ENCODE data around the gene MMP14.
A peak's percentile ranks its signal among the peaks of the same experiment; 100 is the strongest.
"Not testable (repeated sequence)": the region's sequence is repeated elsewhere in the genome, so short reads cannot be mapped to it uniquely, and the experiment has no call there.

MMP14 gene

GRCh38 chr14:22836301-22837113 is at the start of gene MMP14:
MMP14 (plus strand) TSS chr14:22836585; CDS start chr14:22836818, 233 bp downstream.
- DNase-seq (ENCODE audit: low read depth, low spot score) = peak; percentile 72

DNA sequence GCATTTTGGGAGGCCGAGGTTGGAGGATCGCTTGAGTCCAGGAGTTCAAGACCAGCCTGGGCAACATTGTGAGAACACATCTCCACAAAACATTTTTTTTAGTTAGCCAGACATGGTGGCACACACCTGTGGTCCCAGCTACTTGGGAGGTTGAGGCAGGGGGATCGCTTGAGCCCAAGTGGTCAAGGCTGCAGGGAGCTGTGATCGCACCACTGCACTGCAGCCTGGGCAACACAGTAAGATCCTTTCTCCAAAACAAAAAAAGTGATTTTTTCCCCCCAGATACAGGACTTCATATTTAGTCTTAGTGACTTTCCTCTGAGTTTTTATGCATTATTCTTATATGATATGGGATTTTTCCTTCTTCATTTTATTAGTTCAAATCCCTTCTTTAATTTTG is 49.7 kb upstream of the MMP14 start:
- DNase-seq (ENCODE audit: low read depth, low spot score) = no peak

DNA sequence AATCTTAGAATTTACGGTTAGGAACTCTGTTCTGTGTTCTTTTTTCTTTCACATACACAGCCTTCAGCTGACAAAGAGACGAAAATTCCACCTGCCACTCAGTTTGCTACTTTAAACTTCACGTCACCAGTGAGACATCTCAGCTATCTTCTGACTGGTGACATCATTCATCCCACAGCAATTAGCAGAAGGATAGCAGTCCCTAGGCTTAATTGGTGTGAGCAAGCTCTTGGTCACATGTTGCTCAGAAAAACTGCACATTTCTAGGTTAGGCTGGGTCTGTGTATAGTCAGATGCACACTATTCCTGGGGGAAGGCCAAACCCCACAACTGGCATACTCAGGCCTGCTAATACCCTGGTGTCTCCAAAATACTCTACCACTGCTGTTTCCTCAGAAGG is 45.1 kb upstream of the MMP14 start:
- DNase-seq (ENCODE audit: low read depth, low spot score) = peak; percentile 10

GRCh38 chr14:22792158-22792557 is 44.2 kb upstream of the MMP14 start:
- DNase-seq (ENCODE audit: low read depth, low spot score) = no peak

DNA sequence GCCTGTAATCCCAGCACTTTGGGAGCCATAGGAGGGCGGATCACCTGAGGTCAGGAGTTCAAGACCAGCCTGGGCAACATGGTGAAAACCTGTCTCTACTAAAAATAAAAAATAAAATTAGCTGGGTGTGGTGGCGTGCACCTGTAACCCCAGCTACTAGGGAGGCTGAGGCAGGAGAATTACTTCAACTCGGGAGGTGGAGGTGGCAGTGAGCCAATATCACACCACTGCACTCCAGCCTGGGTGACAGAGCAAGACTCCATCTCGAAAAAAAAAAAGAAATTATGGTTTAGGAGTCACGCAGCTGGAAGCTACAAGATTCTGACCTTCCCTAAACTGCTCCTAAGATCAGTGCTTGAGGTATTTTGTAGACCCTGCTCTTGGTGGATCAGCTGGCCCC is 42.8 kb upstream of the MMP14 start:
- not testable (repeated sequence) for DNase-seq (ENCODE audit: low read depth, low spot score)

DNA sequence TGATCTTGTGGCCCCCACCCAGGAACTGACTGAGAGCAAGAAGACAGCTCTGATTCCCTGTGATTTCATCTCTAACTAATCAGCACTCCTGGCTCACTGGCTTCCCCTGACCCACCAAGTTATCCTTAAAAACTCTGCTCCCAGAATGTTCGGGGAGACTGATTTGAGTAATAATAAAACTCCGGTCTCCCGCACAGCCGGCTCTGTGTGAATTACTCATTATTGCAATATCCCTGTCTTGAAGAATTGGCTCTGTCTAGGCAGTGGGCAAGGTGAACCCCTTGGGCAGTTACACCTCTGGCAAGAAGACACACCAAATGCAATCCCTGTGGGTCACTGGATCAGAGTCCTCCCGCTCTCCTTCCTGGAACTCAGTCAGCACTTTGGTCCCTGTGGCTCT is 42.4 kb upstream of the MMP14 start:
- DNase-seq (ENCODE audit: low read depth, low spot score) = no peak

DNA sequence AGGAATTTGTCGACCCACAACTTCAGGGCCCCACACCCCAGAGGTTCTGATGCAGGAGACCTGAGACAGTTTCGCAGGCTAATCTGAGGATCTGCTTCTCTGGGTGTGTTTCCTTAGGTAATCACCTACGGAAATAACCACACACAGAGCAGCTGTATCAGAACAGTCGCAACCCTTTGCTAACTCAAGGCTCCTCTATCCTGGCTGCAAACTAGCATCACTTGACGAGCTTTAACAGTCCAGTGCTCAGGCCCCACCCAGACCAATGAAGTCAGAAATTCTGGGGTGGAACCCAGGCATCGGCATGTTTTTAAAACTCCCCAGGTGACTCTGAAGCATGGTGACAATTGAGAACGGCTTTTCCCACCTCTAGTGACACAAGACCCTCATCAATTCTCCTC is 41.8 kb upstream of the MMP14 start:
- no peak for DNase-seq (ENCODE audit: low read depth, low spot score)

DNA sequence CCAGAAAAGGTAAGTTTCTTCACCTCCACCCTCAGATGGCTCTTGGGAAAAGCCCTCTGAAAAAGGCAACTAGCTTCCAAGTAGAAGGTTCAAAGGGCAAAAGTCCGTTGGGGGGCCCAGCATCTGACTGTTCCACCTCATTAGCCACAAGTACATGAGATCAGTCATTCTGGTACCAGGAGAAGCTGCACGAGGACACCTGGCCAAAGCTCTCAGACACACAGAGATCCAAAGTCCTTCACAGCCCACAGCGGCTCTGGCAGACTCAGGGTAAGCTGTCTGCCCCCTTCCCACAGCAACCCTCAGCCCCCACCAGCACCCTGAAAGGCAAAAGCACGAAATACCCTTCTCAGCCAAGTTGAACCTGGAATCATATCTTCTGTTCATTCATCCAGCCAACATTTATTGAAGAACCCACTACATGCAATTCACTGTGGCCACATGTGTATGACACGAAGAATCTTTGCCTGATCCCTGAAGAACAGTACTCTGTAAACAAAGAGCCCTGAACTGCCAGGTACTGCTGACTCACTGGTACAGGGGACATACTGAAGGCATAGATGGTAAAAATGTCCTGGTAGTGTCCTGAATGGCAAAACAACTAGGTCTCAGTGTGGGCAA is 40.2 kb upstream of the MMP14 start:
- DNase-seq (ENCODE audit: low read depth, low spot score) = no peak

DNA sequence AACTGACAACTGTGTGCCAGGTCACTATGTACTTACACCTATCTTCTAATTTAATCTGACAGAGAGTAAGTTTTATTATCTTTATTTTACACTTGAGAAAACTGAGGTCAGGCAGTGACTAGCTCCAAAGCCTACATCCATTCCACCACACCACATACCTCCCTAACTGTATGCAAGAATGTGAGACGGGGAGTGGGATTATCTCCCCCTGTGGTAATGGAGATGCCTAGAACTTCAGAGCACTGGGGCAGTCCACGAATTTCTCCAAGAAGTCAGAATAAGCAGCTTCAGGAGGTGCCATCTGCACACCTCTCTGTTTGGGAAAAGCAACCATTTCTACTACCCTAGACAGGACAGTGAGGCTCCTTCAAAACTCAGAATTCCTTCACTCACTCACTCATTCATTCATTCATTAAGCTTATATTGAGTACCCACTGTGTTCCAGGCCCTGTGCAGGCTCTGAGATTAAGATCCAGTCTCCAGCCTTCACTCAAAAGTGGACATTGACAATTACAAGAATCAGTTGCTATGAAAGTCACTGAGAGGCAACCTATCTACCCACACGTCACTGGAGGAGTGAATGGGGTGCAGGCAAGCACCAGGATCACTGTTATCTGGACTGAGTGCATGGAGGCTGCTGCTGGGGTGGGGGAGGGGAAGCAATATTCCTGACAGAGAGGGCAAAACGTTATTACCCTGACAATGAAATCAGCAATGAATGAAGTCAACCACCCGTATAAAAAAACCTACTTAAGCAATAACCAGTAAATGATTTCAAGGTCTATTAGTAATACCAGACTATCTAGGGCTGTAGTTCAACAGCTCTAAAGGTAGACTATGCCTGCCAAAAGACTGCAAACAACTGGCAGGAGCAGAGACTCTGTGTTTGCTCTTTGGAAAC is 39.1 kb upstream of the MMP14 start:
- DNase-seq (ENCODE audit: low read depth, low spot score) = no peak

- no peak for DNase-seq (ENCODE audit: low read depth, low spot score)
These were observed 37.9 kb upstream of the MMP14 start for GRCh38 chr14:22798528-22798927.

DNA sequence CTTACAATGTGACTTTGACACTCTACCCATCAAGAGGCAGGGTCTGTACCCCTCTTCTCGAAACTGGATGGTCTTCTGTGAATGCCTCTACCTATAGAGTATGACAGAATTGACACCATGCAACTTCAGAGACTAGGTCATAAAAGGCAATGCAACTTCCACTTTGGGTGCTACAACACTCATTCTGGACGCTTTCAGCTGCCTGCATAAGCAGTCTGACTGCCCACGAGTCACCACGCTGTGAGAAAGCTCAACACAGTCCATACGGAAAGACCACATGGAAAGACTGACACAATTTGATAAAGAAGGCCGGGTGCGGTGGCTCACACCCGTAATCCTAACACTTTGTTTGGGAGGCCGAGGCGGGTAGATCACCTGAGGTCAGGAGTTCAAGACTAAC is 36.0 kb upstream of the MMP14 start:
- no peak for DNase-seq (ENCODE audit: low read depth, low spot score)

- no peak for DNase-seq (ENCODE audit: low read depth, low spot score)
These were observed 34.7 kb upstream of the MMP14 start for GRCh38 chr14:22801716-22802115.

GRCh38 chr14:22802860-22803686 is 33.3 kb upstream of the MMP14 start:
- DNase-seq (ENCODE audit: low read depth, low spot score) = no peak

DNA sequence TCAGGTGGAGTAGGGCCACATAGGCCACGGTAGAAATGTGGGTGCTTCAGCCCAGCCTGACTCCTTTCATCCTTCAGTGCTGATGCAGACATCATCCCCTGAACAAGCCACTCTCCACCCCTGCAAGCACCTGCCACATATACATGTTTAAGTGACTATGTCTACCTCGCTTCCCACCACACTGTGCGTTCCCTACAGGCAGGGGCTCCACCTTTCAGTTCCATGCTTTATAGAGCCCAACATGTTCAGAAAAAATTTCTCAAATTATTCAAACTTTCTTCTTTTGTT is 32.8 kb upstream of the MMP14 start:
- DNase-seq (ENCODE audit: low read depth, low spot score) = no peak

- not testable (repeated sequence) for DNase-seq (ENCODE audit: low read depth, low spot score)
These were observed 31.1 kb upstream of the MMP14 start for GRCh38 chr14:22805235-22805634.

DNA sequence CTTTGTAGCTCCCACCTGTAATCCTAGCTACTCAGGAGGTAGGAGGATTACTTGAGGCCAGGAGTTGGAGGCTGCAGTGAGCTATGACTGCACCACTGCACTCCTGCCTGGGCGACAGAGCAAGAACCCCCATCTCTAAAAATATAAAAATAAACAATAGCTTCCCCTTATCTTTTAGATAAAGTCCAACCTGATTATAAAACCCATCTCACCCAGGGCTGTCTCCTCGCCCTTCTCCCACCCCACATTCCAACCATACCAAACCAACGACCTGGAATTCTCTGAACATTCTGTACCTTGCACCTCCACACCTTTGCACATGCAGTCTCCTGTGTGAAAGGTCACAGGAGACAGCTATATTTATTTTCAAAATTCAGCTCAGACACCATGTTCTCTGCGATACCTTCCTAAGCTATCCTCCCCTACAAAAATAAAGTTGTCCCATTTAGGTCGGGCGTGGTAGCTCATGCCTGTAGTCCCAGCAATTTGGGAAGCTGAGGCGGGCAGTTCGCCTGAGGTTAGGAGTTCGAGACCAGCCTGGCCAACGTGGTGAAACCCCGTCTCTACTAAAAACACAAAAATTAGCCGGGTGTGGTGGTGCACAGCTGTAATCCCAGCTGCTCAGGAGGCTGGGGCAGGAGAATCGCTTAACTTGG is 28.8 kb upstream of the MMP14 start:
- no peak for DNase-seq (ENCODE audit: low read depth, low spot score)

GRCh38 chr14:22808388-22809209 is 27.8 kb upstream of the MMP14 start:
- no peak for DNase-seq (ENCODE audit: low read depth, low spot score)

- DNase-seq (ENCODE audit: low read depth, low spot score) = no peak
These were observed 24.7 kb upstream of the MMP14 start for GRCh38 chr14:22811722-22812121.

- peak; percentile 42 for DNase-seq (ENCODE audit: low read depth, low spot score)
These were observed 23.6 kb upstream of the MMP14 start for GRCh38 chr14:22812744-22813143.

GRCh38 chr14:22813145-22813544 is 23.2 kb upstream of the MMP14 start:
- no peak for DNase-seq (ENCODE audit: low read depth, low spot score)

Data from ELF-1 (cell line).